ENCODE data around the gene KRTAP10-2.

Gene KRTAP10-2

GRCh38 chr21:44517175-44517899, 34.0 kb downstream of the KRTAP10-2 start:
- TF ChIP-seq CTCF (IDR thresholded peaks at IDR 0.05; ENCODE audit: low read depth, low read length, missing control alignments) = no peak
- no peak for DNase-seq (ENCODE audit: low read depth)
- no peak overlapping the region for H3K4me3 ChIP-seq (ENCODE audit: low read depth, low read length)

- no peak for TF ChIP-seq CTCF (IDR thresholded peaks at IDR 0.05; ENCODE audit: low read depth, low read length, missing control alignments)
- H3K4me3 ChIP-seq (ENCODE audit: low read depth, low read length) = no peak overlapping the region
- DNase-seq (ENCODE audit: low read depth) = no peak
Measured at GRCh38 chr21:44516828-44517174, 34.5 kb downstream of the KRTAP10-2 start.

GRCh38 chr21:44516342-44516741, 35.0 kb downstream of the KRTAP10-2 start:
- TF ChIP-seq CTCF (IDR thresholded peaks at IDR 0.05; ENCODE audit: low read depth, low read length, missing control alignments) = no peak
- no peak overlapping the region for H3K4me3 ChIP-seq (ENCODE audit: low read depth, low read length)
- no peak for DNase-seq (ENCODE audit: low read depth)

- DNase-seq (ENCODE audit: low read depth) = no peak
- no peak for TF ChIP-seq CTCF (IDR thresholded peaks at IDR 0.05; ENCODE audit: low read depth, low read length, missing control alignments)
- H3K4me3 ChIP-seq (ENCODE audit: low read depth, low read length) = no peak overlapping the region
Measured at GRCh38 chr21:44515359-44516165, 35.7 kb downstream of the KRTAP10-2 start.

GRCh38 chr21:44514746-44515358, 36.5 kb downstream of the KRTAP10-2 start:
- no peak overlapping the region for H3K4me3 ChIP-seq (ENCODE audit: low read depth, low read length)
- no peak for DNase-seq (ENCODE audit: low read depth)
- TF ChIP-seq CTCF (IDR thresholded peaks at IDR 0.05; ENCODE audit: low read depth, low read length, missing control alignments) = no peak

- DNase-seq (ENCODE audit: low read depth) = no peak
- TF ChIP-seq CTCF (IDR thresholded peaks at IDR 0.05; ENCODE audit: low read depth, low read length, missing control alignments) = no peak
- no peak overlapping the region for H3K4me3 ChIP-seq (ENCODE audit: low read depth, low read length)
Measured at GRCh38 chr21:44514218-44514520, 37.1 kb downstream of the KRTAP10-2 start.
